H1 (cell line): ENCODE data around the gene SOCS3. TPM values are rescaled to one million over a fixed set of nuclear protein-coding genes. Genes with fewer than 3 reads are reported as not detected.

ENCODE experiments used
- ASH2L ChIP-seq: fragments of 200-600, 300-600 bp; sonication (generic); IDR thresholded peaks from one replicate; pipeline ENCODE4 v1.7.1; 2017; ENCODE audit warnings: low read length
- CBX5 ChIP-seq: fragments of 300-800, 300-1000 bp; sonication (generic); IDR thresholded peaks from 2 replicates; pipeline ENCODE4 v1.7.1; 2016; ENCODE audit warnings: antibody characterized with exemption, low read length, low read depth
- CREB1 ChIP-seq: IDR thresholded peaks from 2 replicates; pipeline ENCODE4 v1.6.1; 2012; ENCODE audit warnings: inconsistent platforms
- KDM4A ChIP-seq: IDR thresholded peaks from one replicate; pipeline ENCODE4 v1.7.1; 2012; ENCODE audit warnings: low read depth, mild to moderate bottlenecking, moderate library complexity, low read length, inconsistent platforms; ENCODE audit not compliant: severe bottlenecking
- KDM5A ChIP-seq: fragments of 200-600 bp; IDR thresholded peaks from 2 replicates; pipeline ENCODE4 v1.7.1; 2012; ENCODE audit warnings: mild to moderate bottlenecking, low read length, inconsistent platforms, mixed read lengths
- RNF2 ChIP-seq: fragments of 200-900, 300-1000 bp; sonication (generic); IDR thresholded peaks from 2 replicates; pipeline ENCODE4 v1.7.1; 2016; ENCODE audit warnings: borderline replicate concordance, low read depth, mild to moderate bottlenecking, antibody characterized with exemption, low read length; ENCODE audit not compliant: poor library complexity, severe bottlenecking; ENCODE audit errors: missing control alignments
- ZNF274 ChIP-seq: IDR thresholded peaks from 2 replicates; pipeline ENCODE4 v1.7.0; 2012; ENCODE audit warnings: low read length, borderline replicate concordance; ENCODE audit errors: extremely low read depth
- polyA plus RNA-seq, 7 experiments: library from polyadenylated mRNA; depleted of rRNA in 3 of 7; stranded (reverse) in 5 of 7; unstranded in 2 of 7; fragments of >200 nt in 5 of 7; fragments of 200-250 nt in 2 of 7; gene quantifications; 1 replicate in 5 of 7; 2 replicates in 1 of 7; 4 replicates in 1 of 7; pipeline versions ENCODE4 v1.2.1 to v1.2.3, GENCODE V29; 2011 to 2013; ENCODE audit warnings: missing spikeins in 2 of 7, mixed read lengths in 2 of 7
- total RNA-seq: library from RNA; stranded (reverse); fragmentation: NEBNext Ultra II Directional; extraction: Animal tissue kit (Norgen Biotek cat#: 25700); gene quantifications from 2 replicates; pipeline ENCODE4 v1.2.1, GENCODE V29; 2021
- TF ChIP-seq, protein P1 (sequence below), 3 experiments: IDR thresholded peaks; 1 replicate in 2 of 3; 2 replicates in 1 of 3; pipeline versions ENCODE4 v1.5.1 to v1.6.1; 2011; ENCODE audit warnings: low read length in 3 of 3, mild to moderate bottlenecking in 3 of 3, inconsistent platforms in 2 of 3, low read depth in 1 of 3, moderate library complexity in 1 of 3; ENCODE audit not compliant: insufficient read depth in 1 of 3; ENCODE audit errors: control extremely low read depth in 1 of 3

Gene SOCS3
- total and polyA plus RNA-seq, 2 of the 8 experiments (the other 6 are each of a cell fraction or from before 2014, with no cell fraction given), result 10.1 to 47.9 TPM

DNA sequence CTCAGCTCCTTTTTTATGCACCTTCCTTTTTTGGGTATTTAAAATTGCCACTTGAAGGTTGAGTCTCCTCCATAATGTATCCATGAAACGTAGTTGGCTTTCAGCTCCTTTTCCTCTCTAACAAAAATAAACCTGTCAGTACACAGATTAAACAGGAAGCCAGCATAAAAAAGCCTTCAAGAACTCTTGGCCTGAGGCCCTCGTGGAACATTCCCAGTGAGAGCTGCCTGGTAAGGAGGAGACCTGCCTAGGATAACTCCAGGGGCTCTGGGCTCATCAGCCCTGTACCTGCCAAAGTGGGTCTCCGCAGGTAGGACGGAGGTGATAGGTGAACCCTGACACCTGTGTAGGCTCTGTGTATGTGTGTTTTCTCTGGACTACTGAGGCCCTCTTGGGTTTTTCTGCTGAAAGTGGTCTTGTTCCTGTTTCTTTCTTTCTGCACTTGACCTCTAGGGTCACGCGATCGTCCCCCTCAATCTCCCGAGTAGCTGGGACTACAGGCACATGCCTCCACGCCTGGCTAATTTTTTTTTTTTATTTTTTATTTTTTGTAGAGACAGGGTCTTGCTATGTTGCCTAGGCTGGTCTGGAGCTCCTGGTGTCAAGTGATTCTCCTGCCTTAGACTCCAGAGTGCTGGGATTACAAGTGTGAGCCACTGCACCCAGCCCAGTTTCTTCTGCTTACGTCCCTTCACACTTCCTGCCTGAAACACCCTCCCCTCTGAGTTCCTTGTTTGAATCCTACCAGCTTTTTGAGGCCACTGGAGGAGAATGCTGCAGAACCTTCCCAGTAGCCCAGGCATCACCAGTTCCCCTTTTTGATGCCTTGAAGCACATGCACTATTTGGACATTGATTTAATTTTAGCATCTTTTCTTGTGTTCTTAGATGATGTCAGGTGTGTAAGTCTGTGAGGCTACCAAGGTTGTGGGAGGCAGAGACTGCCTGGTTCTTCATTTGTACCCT, 28.4 kb upstream of the SOCS3 start (continued):
- TF ChIP-seq, protein P1, sequence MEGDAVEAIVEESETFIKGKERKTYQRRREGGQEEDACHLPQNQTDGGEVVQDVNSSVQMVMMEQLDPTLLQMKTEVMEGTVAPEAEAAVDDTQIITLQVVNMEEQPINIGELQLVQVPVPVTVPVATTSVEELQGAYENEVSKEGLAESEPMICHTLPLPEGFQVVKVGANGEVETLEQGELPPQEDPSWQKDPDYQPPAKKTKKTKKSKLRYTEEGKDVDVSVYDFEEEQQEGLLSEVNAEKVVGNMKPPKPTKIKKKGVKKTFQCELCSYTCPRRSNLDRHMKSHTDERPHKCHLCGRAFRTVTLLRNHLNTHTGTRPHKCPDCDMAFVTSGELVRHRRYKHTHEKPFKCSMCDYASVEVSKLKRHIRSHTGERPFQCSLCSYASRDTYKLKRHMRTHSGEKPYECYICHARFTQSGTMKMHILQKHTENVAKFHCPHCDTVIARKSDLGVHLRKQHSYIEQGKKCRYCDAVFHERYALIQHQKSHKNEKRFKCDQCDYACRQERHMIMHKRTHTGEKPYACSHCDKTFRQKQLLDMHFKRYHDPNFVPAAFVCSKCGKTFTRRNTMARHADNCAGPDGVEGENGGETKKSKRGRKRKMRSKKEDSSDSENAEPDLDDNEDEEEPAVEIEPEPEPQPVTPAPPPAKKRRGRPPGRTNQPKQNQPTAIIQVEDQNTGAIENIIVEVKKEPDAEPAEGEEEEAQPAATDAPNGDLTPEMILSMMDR (IDR thresholded peaks at IDR 0.05; ENCODE audit: control extremely low read depth in 1 of 3, insufficient read depth in 1 of 3, low read depth in 1 of 3, low read length in 3 of 3), result no peak
- no peak for TF ChIP-seq CBX5
- no peak for TF ChIP-seq ZNF274
- TF ChIP-seq RNF2, result no peak
- TF ChIP-seq KDM5A, result no peak
- TF ChIP-seq ASH2L, result no peak
- no peak for TF ChIP-seq CREB1
- no peak for TF ChIP-seq KDM4A
- TF ChIP-seq, all 59 proteins: peak for 0
